ENCODE results near the gene TEAD1. TPM values are rescaled to one million over a fixed set of nuclear protein-coding genes. Genes with fewer than 3 reads are reported as not detected.

TEAD1 gene
- total and polyA plus RNA-seq, 8 donors, result 5.9 to 35.1 (median 22.0) TPM

GRCh38 chr11:12827369-12827768 lies 153.1 kb downstream of the TEAD1 start:
- Histone ChIP-seq H3K4me1 (peaks cover 33 to 49% (median 38%) of the 10 kb centered on the region in 3 donors), H3K4me3 (peak overlapping the region in 2 of 4 donors; percentile 37 to 39), H3K9me3 (no peaks in the 10 kb centered on the region), H3K27me3 (no peaks in the 10 kb centered on the region), H3K27ac (peak overlapping the region; percentile 49 to 87 (median 66)), H3K36me3 (no peaks in the 10 kb centered on the region)
- ATAC-seq, result no peak
- no peak for TF ChIP-seq CTCF (IDR thresholded peaks at IDR 0.05)
- FAIRE-seq, result no peak
- intact Hi-C loops (cut with DNase I), result no loop called here
- no peak for DNase-seq
- WGBS, 2 donors, result 30 to 33% methylated on average over 1 of the region's 1 CpG

- Histone ChIP-seq H3K27me3 (no peaks in the 10 kb centered on the region), H3K36me3 (no peaks in the 10 kb centered on the region), H3K4me3 (peak overlapping the region; percentile 8 to 39 (median 23)), H3K27ac (peak overlapping the region; percentile 49 to 87 (median 66)), H3K4me1 (peaks cover 33 to 49% (median 46%) of the 10 kb centered on the region in 3 donors), H3K9me3 (no peaks in the 10 kb centered on the region)
- no peak for TF ChIP-seq CTCF (IDR thresholded peaks at IDR 0.05)
- WGBS, 2 donors, result 0 to 1% methylated on average over 17 of the region's 17 CpGs
- intact Hi-C loops (cut with DNase I), result no loop called here
- peak in 3 of 6 donors; percentile 55 to 63 (median 59) for DNase-seq
- peak; percentile 83 for FAIRE-seq
- peak; percentile 81 to 88 (median 84) for ATAC-seq
These were observed 153.9 kb downstream of the TEAD1 start for GRCh38 chr11:12827929-12828812.

- H3K4me3 ChIP-seq, result no peak overlapping the region
- ATAC-seq (peak in 3 of 4 donors; percentile 9 to 18 (median 14)), DNase-seq (no peak), FAIRE-seq (no peak)
- intact Hi-C loops (cut with DNase I), result no loop called here
- no peaks in the 10 kb centered on the region for H3K9me3 ChIP-seq
- no peak for TF ChIP-seq CTCF (IDR thresholded peaks at IDR 0.05)
- 17 to 18% methylated on average over 6 of the region's 6 CpGs for WGBS, 2 donors
- H3K36me3 ChIP-seq, result no peaks in the 10 kb centered on the region
- peaks cover 30 to 53% (median 47%) of the 10 kb centered on the region in 3 donors for H3K4me1 ChIP-seq
- H3K27me3 ChIP-seq, result no peaks in the 10 kb centered on the region
- H3K27ac ChIP-seq, result peak overlapping the region; percentile 15 to 87 (median 61)
These were observed 154.9 kb downstream of the TEAD1 start for GRCh38 chr11:12829131-12829530.

- ATAC-seq (peak in 3 of 4 donors; percentile 3 to 9 (median 8)), FAIRE-seq (no peak), DNase-seq (no peak)
- Histone ChIP-seq H3K4me1 (peaks cover 26 to 52% (median 41%) of the 10 kb centered on the region in 3 donors), H3K4me3 (no peak overlapping the region), H3K27me3 (no peaks in the 10 kb centered on the region), H3K9me3 (no peaks in the 10 kb centered on the region), H3K27ac (peak overlapping the region; percentile 11 to 87 (median 47)), H3K36me3 (no peaks in the 10 kb centered on the region)
- 78 to 93% methylated on average over 2 of the region's 2 CpGs for WGBS, 2 donors
- intact Hi-C loops (cut with DNase I), result no loop called here
- TF ChIP-seq CTCF (IDR thresholded peaks at IDR 0.05), result no peak
These were observed 155.5 kb downstream of the TEAD1 start for GRCh38 chr11:12829540-12830314.
